ENCODE results near the gene CDCP2.
"Not testable (repeated sequence)": the region's sequence is repeated elsewhere in the genome, so short reads cannot be mapped to it uniquely, and the experiment has no call there.

CDCP2 gene

GRCh38 chr1:54169068-54169467, 16.3 kb upstream of the CDCP2 start:
- no peak for DNase-seq (ENCODE audit: low spot score)
- no peak for TF ChIP-seq CTCF (IDR thresholded peaks at IDR 0.05; ENCODE audit: extremely low read depth, insufficient read depth, missing control alignments)
- in situ Hi-C loops (cut with MboI; ENCODE audit: low pct_unique_long_range_greater_than_20kb, low sequenced_read_pairs, unreplicated experiment): no loop called here

GRCh38 chr1:54168206-54168965, 15.6 kb upstream of the CDCP2 start:
- DNase-seq (ENCODE audit: low spot score): no peak
- in situ Hi-C loops (cut with MboI; ENCODE audit: low pct_unique_long_range_greater_than_20kb, low sequenced_read_pairs, unreplicated experiment): no loop called here
- TF ChIP-seq CTCF (IDR thresholded peaks at IDR 0.05; ENCODE audit: extremely low read depth, insufficient read depth, missing control alignments): no peak

GRCh38 chr1:54167422-54168139, 14.8 kb upstream of the CDCP2 start:
- TF ChIP-seq CTCF (IDR thresholded peaks at IDR 0.05; ENCODE audit: extremely low read depth, insufficient read depth, missing control alignments): no peak
- in situ Hi-C loops (cut with MboI; ENCODE audit: low pct_unique_long_range_greater_than_20kb, low sequenced_read_pairs, unreplicated experiment): no loop called here
- DNase-seq (ENCODE audit: low spot score): no peak

GRCh38 chr1:54166357-54166756, 13.6 kb upstream of the CDCP2 start:
- in situ Hi-C loops (cut with MboI; ENCODE audit: low pct_unique_long_range_greater_than_20kb, low sequenced_read_pairs, unreplicated experiment); DNase-seq (ENCODE audit: low spot score): not testable (repeated sequence)

- TF ChIP-seq CTCF (IDR thresholded peaks at IDR 0.05; ENCODE audit: extremely low read depth, insufficient read depth, missing control alignments): no peak
- in situ Hi-C loops (cut with MboI; ENCODE audit: low pct_unique_long_range_greater_than_20kb, low sequenced_read_pairs, unreplicated experiment): no loop called here
- DNase-seq (ENCODE audit: low spot score): no peak
These were observed 12.3 kb upstream of the CDCP2 start for GRCh38 chr1:54165146-54165545.

GRCh38 chr1:54163573-54163972, 10.8 kb upstream of the CDCP2 start:
- no peak for DNase-seq (ENCODE audit: low spot score)
- no peak for TF ChIP-seq CTCF (IDR thresholded peaks at IDR 0.05; ENCODE audit: extremely low read depth, insufficient read depth, missing control alignments)
- in situ Hi-C loops (cut with MboI; ENCODE audit: low pct_unique_long_range_greater_than_20kb, low sequenced_read_pairs, unreplicated experiment): no loop called here

GRCh38 chr1:54163051-54163450, 10.3 kb upstream of the CDCP2 start:
- in situ Hi-C loops (cut with MboI; ENCODE audit: low pct_unique_long_range_greater_than_20kb, low sequenced_read_pairs, unreplicated experiment): no loop called here
- no peak for TF ChIP-seq CTCF (IDR thresholded peaks at IDR 0.05; ENCODE audit: extremely low read depth, insufficient read depth, missing control alignments)
- DNase-seq (ENCODE audit: low spot score): no peak
